ENCODE measurements around the gene MR1.

MR1 gene

GRCh38 chr1:181108304-181108867 is 74.6 kb downstream of the MR1 start:
- no peak for DNase-seq (ENCODE audit: low read depth in 3 of 3)

GRCh38 chr1:181110013-181110412 is 76.2 kb downstream of the MR1 start:
- DNase-seq (ENCODE audit: low read depth in 3 of 3), result no peak

Data from stimulated activated CD4-positive, alpha-beta T cell treated with anti-CD3 and anti-CD28 coated beads, TNF-alpha, amount 100 ng/mL, for 4 hours (primary cell).